Vagina (tissue), 2 donors: ENCODE data around the gene GSTA1.

ENCODE experiments used
- POLR2A ChIP-seq, 2 donors: fragments of 450-650 bp; IDR thresholded peaks; one replicate each; pipeline ENCODE4 v1.6.1; 2017; ENCODE audit warnings: antibody characterized with exemption in 2 of 2, mild to moderate bottlenecking in 2 of 2, moderate library complexity in 2 of 2
- POLR2AphosphoS5 ChIP-seq, 2 donors: sonication (generic); formaldehyde crosslinking; IDR thresholded peaks; one replicate each; pipeline ENCODE4 v1.9.0; 2017; ENCODE audit warnings: antibody characterized with exemption in 2 of 2, mild to moderate bottlenecking in 2 of 2, low read depth in 1 of 2; ENCODE audit not compliant: insufficient read depth in 1 of 2
- TF ChIP-seq, protein P1 (sequence below), 3 experiments: fragments of 450-650 bp in 2 of 3; fragments of 200-600 bp in 1 of 3; sonication (generic) in 1 of 3; IDR thresholded peaks; one replicate each; pipeline ENCODE4 v1.5.1; 2017 to 2019; ENCODE audit warnings: antibody characterized with exemption in 3 of 3, mild to moderate bottlenecking in 2 of 3, moderate library complexity in 2 of 3

DNA sequence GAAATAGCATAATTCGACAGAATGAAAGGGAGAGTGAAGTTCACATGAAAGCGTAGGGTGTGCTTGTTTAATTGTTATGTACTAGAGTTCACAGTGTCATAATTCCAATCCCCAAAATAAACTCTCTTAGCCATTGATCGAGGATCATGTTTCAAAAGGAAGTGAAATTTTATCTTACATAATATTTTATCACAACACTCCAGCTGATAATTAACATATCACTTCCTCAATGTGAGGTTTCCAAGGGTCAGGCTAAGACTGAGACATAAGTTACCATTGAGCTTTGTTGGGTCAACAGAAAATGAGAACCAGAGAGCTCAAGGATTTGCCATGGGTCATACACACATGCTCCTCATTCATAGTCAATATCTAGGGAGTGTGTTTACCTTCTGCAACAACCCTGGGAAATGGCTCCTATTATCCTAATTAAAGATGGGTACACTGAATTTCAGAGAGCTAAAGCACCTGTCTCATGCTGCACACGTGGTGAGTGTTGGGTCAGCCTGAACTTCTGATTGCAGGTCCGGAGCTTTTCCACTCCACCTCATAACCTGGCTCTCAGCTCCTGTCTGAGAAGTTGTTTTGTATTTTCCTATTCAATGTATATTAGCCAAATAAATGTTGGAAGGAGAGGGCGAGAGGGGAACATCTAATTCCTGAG lies 43.4 kb downstream of the GSTA1 start:
- TF ChIP-seq POLR2AphosphoS5 (IDR thresholded peaks at IDR 0.05; ENCODE audit: insufficient read depth in 1 of 2, low read depth in 1 of 2), result no peak
- TF ChIP-seq, protein P1, sequence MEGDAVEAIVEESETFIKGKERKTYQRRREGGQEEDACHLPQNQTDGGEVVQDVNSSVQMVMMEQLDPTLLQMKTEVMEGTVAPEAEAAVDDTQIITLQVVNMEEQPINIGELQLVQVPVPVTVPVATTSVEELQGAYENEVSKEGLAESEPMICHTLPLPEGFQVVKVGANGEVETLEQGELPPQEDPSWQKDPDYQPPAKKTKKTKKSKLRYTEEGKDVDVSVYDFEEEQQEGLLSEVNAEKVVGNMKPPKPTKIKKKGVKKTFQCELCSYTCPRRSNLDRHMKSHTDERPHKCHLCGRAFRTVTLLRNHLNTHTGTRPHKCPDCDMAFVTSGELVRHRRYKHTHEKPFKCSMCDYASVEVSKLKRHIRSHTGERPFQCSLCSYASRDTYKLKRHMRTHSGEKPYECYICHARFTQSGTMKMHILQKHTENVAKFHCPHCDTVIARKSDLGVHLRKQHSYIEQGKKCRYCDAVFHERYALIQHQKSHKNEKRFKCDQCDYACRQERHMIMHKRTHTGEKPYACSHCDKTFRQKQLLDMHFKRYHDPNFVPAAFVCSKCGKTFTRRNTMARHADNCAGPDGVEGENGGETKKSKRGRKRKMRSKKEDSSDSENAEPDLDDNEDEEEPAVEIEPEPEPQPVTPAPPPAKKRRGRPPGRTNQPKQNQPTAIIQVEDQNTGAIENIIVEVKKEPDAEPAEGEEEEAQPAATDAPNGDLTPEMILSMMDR (IDR thresholded peaks at IDR 0.05), result no peak
- TF ChIP-seq POLR2A (IDR thresholded peaks at IDR 0.05), result no peak
